SK-N-SH treated with all-trans-retinoic acid at 6 μM for 48 hours (cell line): ENCODE data around the gene TFRC.

Experiments used
- ATAC-seq: fragments of 200-7000 bp; cut with Tn5 transposase; 3 replicates; pipeline ENCODE4 v1.9.1; 2020; ENCODE audit warnings: mild to moderate bottlenecking, moderate library complexity
- ARNTL ChIP-seq: fragments of 450-650 bp; formaldehyde crosslinking; IDR thresholded peaks from 2 replicates; pipeline ENCODE4 v1.5.0; 2020; ENCODE audit warnings: low read depth, mild to moderate bottlenecking, moderate library complexity, borderline replicate concordance
- CREB5 ChIP-seq: fragments of 250-450 bp; sonication (Bioruptor Pico); IDR thresholded peaks from 2 replicates; pipeline ENCODE4 v1.5.1; 2020; ENCODE audit warnings: low read depth, mild to moderate bottlenecking, moderate library complexity
- CSDC2 ChIP-seq: fragments of 250-450 bp; sonication (Bioruptor Pico); IDR thresholded peaks from 2 replicates; pipeline ENCODE4 v1.5.0; 2020; ENCODE audit warnings: mild to moderate bottlenecking, moderate library complexity
- CSRNP3 ChIP-seq: fragments of 250-450 bp; sonication (Bioruptor Pico); IDR thresholded peaks from 2 replicates; pipeline ENCODE4 v1.5.1; 2021; ENCODE audit warnings: mild to moderate bottlenecking, moderate library complexity
- ESRRG ChIP-seq: fragments of 250-450 bp; sonication (Bioruptor Pico); IDR thresholded peaks from 2 replicates; pipeline ENCODE4 v1.6.1; 2021; ENCODE audit warnings: mild to moderate bottlenecking
- GLIS3 ChIP-seq: fragments of 250-450 bp; sonication (Bioruptor Pico); IDR thresholded peaks from 2 replicates; pipeline ENCODE4 v1.5.0; 2020; ENCODE audit warnings: mild to moderate bottlenecking, moderate library complexity
- ISL1 ChIP-seq: fragments of 250-450 bp; sonication (Bioruptor Pico); IDR thresholded peaks from 2 replicates; pipeline ENCODE4 v2.1.2; 2022; ENCODE audit warnings: mild to moderate bottlenecking, moderate library complexity
- OSR1 ChIP-seq: fragments of 250-450 bp; sonication (Bioruptor Pico); IDR thresholded peaks from 2 replicates; pipeline ENCODE4 v1.8.0; 2022; ENCODE audit warnings: moderate library complexity, mild to moderate bottlenecking, inconsistent platforms
- POU6F1 ChIP-seq: fragments of 250-450 bp; sonication (Bioruptor Pico); IDR thresholded peaks from 2 replicates; pipeline ENCODE4 v1.8.0; 2021; ENCODE audit warnings: low read depth, mild to moderate bottlenecking, moderate library complexity, borderline replicate concordance
- PPARA ChIP-seq: fragments of 250-450 bp; sonication (Bioruptor Pico); IDR thresholded peaks from 2 replicates; pipeline ENCODE4 v1.5.0; 2020; ENCODE audit warnings: mild to moderate bottlenecking, borderline replicate concordance
- RARB ChIP-seq: fragments of 250-450 bp; sonication (Bioruptor Pico); IDR thresholded peaks from 2 replicates; pipeline ENCODE4 v1.8.0; 2021; ENCODE audit warnings: mild to moderate bottlenecking, moderate library complexity
- SNAI2 ChIP-seq: fragments of 250-450 bp; sonication (Bioruptor Pico); IDR thresholded peaks from 2 replicates; pipeline ENCODE4 v1.5.0; 2020; ENCODE audit warnings: mild to moderate bottlenecking, moderate library complexity
- TCF4 ChIP-seq: fragments of 250-450 bp; sonication (Bioruptor Pico); IDR thresholded peaks from 2 replicates; pipeline ENCODE4 v1.8.0; 2021; ENCODE audit warnings: mild to moderate bottlenecking, moderate library complexity, borderline replicate concordance
- TOX ChIP-seq: fragments of 250-450 bp; sonication (Bioruptor Pico); IDR thresholded peaks from 2 replicates; pipeline ENCODE4 v1.8.0; 2021; ENCODE audit warnings: mild to moderate bottlenecking, moderate library complexity, borderline replicate concordance
- TSHZ2 ChIP-seq: fragments of 250-450 bp; sonication (Bioruptor Pico); IDR thresholded peaks from 2 replicates; pipeline ENCODE4 v1.5.0; 2020; ENCODE audit warnings: mild to moderate bottlenecking, moderate library complexity
- ZC3H10 ChIP-seq: fragments of 250-450 bp; sonication (Bioruptor Pico); IDR thresholded peaks from 2 replicates; pipeline ENCODE4 v1.5.1; 2021; ENCODE audit warnings: mild to moderate bottlenecking, moderate library complexity
- ZFP3 ChIP-seq: fragments of 250-450 bp; sonication (Bioruptor Pico); IDR thresholded peaks from 2 replicates; pipeline ENCODE4 v1.5.0; 2020; ENCODE audit warnings: mild to moderate bottlenecking, moderate library complexity
- ZNF565 ChIP-seq: fragments of 450-650 bp; formaldehyde crosslinking; conservative IDR thresholded peaks from 2 replicates; pipeline ENCODE4 v1.5.0; 2020; ENCODE audit warnings: low read depth, mild to moderate bottlenecking, moderate library complexity
- ZNF70 ChIP-seq: fragments of 450-650 bp; formaldehyde crosslinking; IDR thresholded peaks from 2 replicates; pipeline ENCODE4 v1.5.0; 2020; ENCODE audit warnings: mild to moderate bottlenecking, moderate library complexity
- ZNF8 ChIP-seq: fragments of 450-650 bp; formaldehyde crosslinking; IDR thresholded peaks from 2 replicates; pipeline ENCODE4 v1.5.0; 2020; ENCODE audit warnings: mild to moderate bottlenecking, moderate library complexity

TFRC gene

GRCh38 chr3:196097373-196098154, 15.7 kb upstream of the TFRC start:
- no peak for ATAC-seq
- TF ChIP-seq TOX (CRISPR knock-in tag) (no peak), ZC3H10 (CRISPR knock-in tag) (no peak), GLIS3 (CRISPR knock-in tag) (no peak), CSDC2 (CRISPR knock-in tag) (no peak), ZNF565 (CRISPR knock-in tag) (no peak), ISL1 (CRISPR knock-in tag) (no peak)

GRCh38 chr3:196096382-196096953, 14.6 kb upstream of the TFRC start:
- TF ChIP-seq TCF4 (CRISPR knock-in tag) (no peak), POU6F1 (no peak), ARNTL (CRISPR knock-in tag) (no peak), ZNF8 (CRISPR knock-in tag) (no peak), ZNF565 (CRISPR knock-in tag) (no peak), GLIS3 (CRISPR knock-in tag) (no peak), CSDC2 (CRISPR knock-in tag) (no peak)
- no peak for ATAC-seq

GRCh38 chr3:196093317-196094111, 11.6 kb upstream of the TFRC start:
- no peak for TF ChIP-seq CREB5 (CRISPR knock-in tag)
- no peak for TF ChIP-seq ZNF565 (CRISPR knock-in tag)
- no peak for TF ChIP-seq PPARA (CRISPR knock-in tag)
- TF ChIP-seq ISL1 (CRISPR knock-in tag) = no peak
- no peak for TF ChIP-seq OSR1 (CRISPR knock-in tag)
- no peak for TF ChIP-seq ZNF70 (CRISPR knock-in tag)
- TF ChIP-seq TOX (CRISPR knock-in tag) = no peak
- no peak for TF ChIP-seq ZC3H10 (CRISPR knock-in tag)
- no peak for TF ChIP-seq POU6F1
- TF ChIP-seq CSDC2 (CRISPR knock-in tag) = no peak
- no peak for TF ChIP-seq GLIS3 (CRISPR knock-in tag)
- TF ChIP-seq ESRRG (CRISPR knock-in tag) = no peak
- no peak for TF ChIP-seq ZFP3
- TF ChIP-seq TCF4 (CRISPR knock-in tag) = no peak
- no peak for TF ChIP-seq ZNF8 (CRISPR knock-in tag)
- TF ChIP-seq CSRNP3 (CRISPR knock-in tag) = no peak
- TF ChIP-seq SNAI2 (CRISPR knock-in tag) = no peak
- ATAC-seq = no peak

- ATAC-seq = no peak
- TF ChIP-seq TOX (CRISPR knock-in tag) (no peak), RARB (CRISPR knock-in tag) (no peak), TCF4 (CRISPR knock-in tag) (no peak), CSDC2 (CRISPR knock-in tag) (no peak), SNAI2 (CRISPR knock-in tag) (no peak), POU6F1 (no peak), TSHZ2 (CRISPR knock-in tag) (no peak), ISL1 (CRISPR knock-in tag) (no peak), ZNF565 (CRISPR knock-in tag) (no peak)
These were observed 6.0 kb upstream of the TFRC start for GRCh38 chr3:196087906-196088305.
